Epidermal melanocyte (primary cell): Measurements from ENCODE around the gene SOCS2.

Experiments used
- DNase-seq: peaks from one replicate; pipeline ENCODE4 v3.0.0; 2011; ENCODE audit warnings: low spot score; ENCODE audit not compliant: insufficient read length

The SOCS2 gene

GRCh38 chr12:93567174-93567573 is 5.3 kb upstream of the SOCS2 start:
- no peak for DNase-seq

GRCh38 chr12:93568091-93568490 is 4.4 kb upstream of the SOCS2 start:
- DNase-seq: no peak

- peak; percentile 48 for DNase-seq
Observed at GRCh38 chr12:93569301-93569655, 3.2 kb upstream of the SOCS2 start.

- DNase-seq: peak; percentile 86
Observed at GRCh38 chr12:93569656-93570551, 2.6 kb upstream of the SOCS2 start.

- peak; percentile 82 for DNase-seq
Observed at GRCh38 chr12:93570552-93571364, 1.7 kb upstream of the SOCS2 start.

GRCh38 chr12:93571365-93571924 is 1.0 kb upstream of the SOCS2 start:
- no peak for DNase-seq

- no peak for DNase-seq
Observed at GRCh38 chr12:93572712-93573551, 457 bp downstream of the SOCS2 start.

GRCh38 chr12:93573552-93574223 is 1.2 kb downstream of the SOCS2 start:
- DNase-seq: no peak

- DNase-seq: no peak
Observed at GRCh38 chr12:93577222-93577621, 4.7 kb downstream of the SOCS2 start.

GRCh38 chr12:93578221-93578620 is 5.7 kb downstream of the SOCS2 start:
- DNase-seq: no peak

GRCh38 chr12:93580682-93581081 is 8.2 kb downstream of the SOCS2 start:
- DNase-seq: no peak

GRCh38 chr12:93581370-93581769 is 8.9 kb downstream of the SOCS2 start:
- no peak for DNase-seq

GRCh38 chr12:93582351-93582750 is 9.9 kb downstream of the SOCS2 start:
- no peak for DNase-seq

GRCh38 chr12:93583627-93584392 is 11.3 kb downstream of the SOCS2 start:
- DNase-seq: no peak

- no peak for DNase-seq
Observed at GRCh38 chr12:93585247-93585646, 12.8 kb downstream of the SOCS2 start.

GRCh38 chr12:93587611-93588010 is 15.1 kb downstream of the SOCS2 start:
- DNase-seq: no peak

- no peak for DNase-seq
Observed at GRCh38 chr12:93589081-93589480, 16.6 kb downstream of the SOCS2 start.

GRCh38 chr12:93591137-93591868 is 18.8 kb downstream of the SOCS2 start:
- peak; percentile 65 for DNase-seq
